Measurements from ENCODE around the gene GALK1. TPM values are rescaled to one million over a fixed set of nuclear protein-coding genes. Genes with fewer than 3 reads are reported as not detected.
"Not testable (repeated sequence)": the region's sequence is repeated elsewhere in the genome, so short reads cannot be mapped to it uniquely, and the experiment has no call there.

GALK1 gene
- total RNA-seq, 1 donor from 2014 or later: 23.3 TPM

DNA sequence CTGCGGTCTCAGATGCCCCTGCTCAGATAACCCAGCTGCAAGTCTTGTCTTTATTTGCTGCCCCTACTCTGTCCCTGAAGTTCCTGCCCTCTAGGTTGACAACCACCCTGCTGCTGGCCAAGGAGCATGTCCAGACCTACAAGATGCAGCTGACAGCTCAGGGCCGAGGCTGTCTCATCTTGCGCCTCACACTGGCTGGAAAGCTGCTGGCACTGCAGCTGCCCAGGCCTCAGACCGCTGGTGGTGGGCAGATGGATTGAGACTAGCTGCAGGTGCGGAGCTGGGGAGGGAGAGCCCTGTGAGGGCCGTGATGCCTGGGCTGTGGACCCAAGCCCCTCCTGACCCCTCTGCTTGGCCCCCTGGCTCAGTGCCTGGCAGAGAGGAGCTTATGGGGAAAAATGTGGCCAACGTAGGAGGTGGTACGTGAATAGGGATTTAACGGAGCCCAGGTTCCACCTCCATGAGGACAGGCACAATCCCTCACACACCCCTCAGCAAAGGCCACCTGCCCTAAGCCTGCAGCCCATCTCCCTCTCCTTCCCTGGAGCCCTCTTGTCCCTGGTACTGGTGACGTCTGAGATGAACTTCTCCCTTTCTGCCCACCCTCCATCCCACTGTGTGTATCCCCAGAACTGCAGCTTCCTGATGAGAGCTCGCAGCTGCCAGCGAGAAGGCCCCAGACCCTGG, 8.3 kb upstream of the GALK1 start:
- intact Hi-C loops (cut with DNase I): loop anchor here (5.0 to 10.0 kb wide), 2 partner anchors 54 to 122 kb away; partner anchors contain the start of gene TRIM65
- no peak for ATAC-seq (ENCODE audit: poor library complexity)

GRCh38 chr17:75771334-75772281, 6.6 kb upstream of the GALK1 start:
- intact Hi-C loops (cut with DNase I): loop anchor here (5.0 to 10.0 kb wide), 2 partner anchors 56 to 123 kb away; partner anchors contain the start of gene TRIM65
- no peak for DNase-seq

More for the DNA sequence above, 8.3 kb upstream of the GALK1 start:
- no peak for DNase-seq

DNA sequence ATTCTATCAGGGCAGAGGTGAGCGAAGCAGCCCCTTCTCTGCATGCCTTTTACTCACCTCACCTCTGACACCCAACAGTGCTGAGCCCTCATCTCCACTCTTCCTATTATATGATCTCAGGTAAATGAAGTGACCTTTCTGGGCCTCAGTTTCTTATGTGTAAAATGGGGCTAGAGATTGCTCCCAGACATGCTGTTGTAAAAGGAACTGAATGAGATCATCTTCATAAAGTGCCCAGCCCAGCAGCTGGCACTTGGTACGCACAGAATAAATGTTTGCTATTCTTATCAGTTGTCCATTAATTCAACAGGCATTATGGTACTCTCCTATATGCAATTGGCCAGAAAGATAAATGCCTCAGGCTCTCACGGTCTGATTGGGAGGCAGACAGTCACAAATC, 4.5 kb upstream of the GALK1 start:
- intact Hi-C loops (cut with DNase I): no loop called here
- ATAC-seq (ENCODE audit: poor library complexity) (no peak), DNase-seq (no peak)

More at GRCh38 chr17:75771334-75772281, 6.6 kb upstream of the GALK1 start:
- no peak for ATAC-seq (ENCODE audit: poor library complexity)

- DNase-seq (no peak), ATAC-seq (ENCODE audit: poor library complexity) (no peak)
- intact Hi-C loops (cut with DNase I): no loop called here
These were observed 2.9 kb upstream of the GALK1 start for GRCh38 chr17:75767881-75768280.

DNA sequence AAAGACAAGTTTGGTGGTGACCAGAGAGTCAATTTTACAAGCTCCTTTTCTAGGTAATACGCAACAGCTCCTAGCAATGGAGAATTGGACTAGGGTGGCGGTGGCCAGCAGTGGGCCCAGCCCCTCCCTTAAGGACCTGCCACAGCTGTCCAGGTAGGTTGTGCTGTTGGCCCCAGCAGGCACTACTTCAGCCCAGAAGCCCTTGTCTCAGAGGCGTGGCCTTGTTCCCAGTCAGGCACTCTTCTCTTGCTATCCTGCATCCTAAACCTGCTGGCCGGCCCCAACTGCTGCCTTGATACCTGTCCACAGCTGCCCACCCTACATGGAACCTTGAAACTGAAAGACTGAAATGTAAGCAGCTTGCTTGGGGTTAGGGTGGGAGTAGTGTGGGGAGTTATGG, 989 bp upstream of the GALK1 start:
- intact Hi-C loops (cut with DNase I): no loop called here
- ATAC-seq (ENCODE audit: poor library complexity) (no peak), DNase-seq (no peak)

DNA sequence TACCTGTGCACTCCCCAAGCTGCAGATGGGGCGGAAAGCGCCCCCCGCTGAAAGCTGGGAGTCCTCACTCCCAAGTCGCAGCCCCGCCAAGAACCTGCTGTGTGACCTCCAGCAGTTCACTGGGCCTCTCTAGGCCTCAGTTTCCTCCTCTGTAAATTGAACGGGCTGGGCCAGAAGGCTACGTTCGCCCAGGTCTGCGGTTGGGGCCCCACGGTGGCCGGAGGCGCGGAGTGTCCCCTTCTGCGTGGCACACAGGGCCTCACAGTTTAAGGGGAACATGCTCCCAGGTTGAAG, 628 bp downstream of the GALK1 start:
- DNase-seq (no peak), ATAC-seq (ENCODE audit: poor library complexity) (no peak)
- intact Hi-C loops (cut with DNase I): no loop called here

- intact Hi-C loops (cut with DNase I): no loop called here
- DNase-seq (no peak), ATAC-seq (ENCODE audit: poor library complexity) (no peak)
These were observed 1.2 kb downstream of the GALK1 start for GRCh38 chr17:75763613-75764416.

DNA sequence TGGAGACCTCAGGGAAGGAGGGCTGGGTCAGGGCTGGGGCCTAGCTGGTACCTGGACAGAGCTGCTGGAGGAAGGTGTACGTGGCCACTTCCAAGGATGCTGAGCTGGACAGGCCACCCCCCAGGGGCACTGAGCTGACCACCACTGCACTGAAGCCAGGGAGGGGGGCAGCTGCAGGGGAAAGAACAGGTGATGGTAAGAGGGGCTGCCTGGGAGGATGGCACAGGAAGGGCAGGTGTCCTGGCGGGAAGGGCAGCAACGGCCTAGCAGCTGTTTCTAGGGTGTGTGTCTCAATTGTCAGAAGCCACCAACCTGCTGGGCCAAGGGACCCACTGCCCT, 1.8 kb downstream of the GALK1 start:
- intact Hi-C loops (cut with DNase I): no loop called here

GRCh38 chr17:75762513-75763268, 2.3 kb downstream of the GALK1 start:
- intact Hi-C loops (cut with DNase I): no loop called here
- no peak for DNase-seq
- no peak for ATAC-seq (ENCODE audit: poor library complexity)

More for the DNA sequence above, 1.8 kb downstream of the GALK1 start:
- no peak for DNase-seq
- ATAC-seq (ENCODE audit: poor library complexity): no peak

DNA sequence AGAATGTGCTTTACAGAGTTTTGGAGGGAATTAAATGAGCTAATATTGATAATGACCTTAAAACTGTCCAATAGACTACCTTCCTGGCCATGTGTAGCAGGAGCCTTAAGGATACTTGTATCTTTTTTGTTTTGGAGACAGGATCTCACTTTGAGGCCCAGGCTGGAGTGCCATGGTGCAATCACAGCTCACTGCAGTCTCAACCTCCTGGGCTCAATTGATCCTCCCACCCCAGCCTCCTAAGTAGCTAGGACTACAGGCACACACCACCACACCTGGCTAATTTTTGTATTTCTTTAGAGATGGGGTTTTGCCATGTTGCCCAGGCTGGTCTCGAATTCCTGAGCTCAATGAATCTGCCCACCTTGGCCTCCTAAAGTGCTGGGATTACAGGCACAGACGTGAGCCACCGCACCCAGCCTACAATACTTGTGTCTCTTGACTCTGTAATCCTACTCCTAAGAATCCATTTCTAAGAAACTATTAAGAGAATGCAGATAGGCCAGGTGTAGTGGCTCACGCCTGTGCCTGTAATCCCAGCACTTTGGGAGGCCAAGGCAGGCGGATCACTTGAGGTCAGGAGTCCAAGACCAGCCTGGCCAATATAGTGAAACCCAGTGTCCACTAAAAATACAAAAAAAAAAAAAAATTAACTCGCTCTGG, 4.9 kb downstream of the GALK1 start:
- intact Hi-C loops (cut with DNase I); ATAC-seq (ENCODE audit: poor library complexity); DNase-seq: not testable (repeated sequence)

- no peak for DNase-seq
- intact Hi-C loops (cut with DNase I): no loop called here
- peak; percentile 13 for ATAC-seq (ENCODE audit: poor library complexity)
These were observed 5.5 kb downstream of the GALK1 start for GRCh38 chr17:75759457-75759856.

DNA sequence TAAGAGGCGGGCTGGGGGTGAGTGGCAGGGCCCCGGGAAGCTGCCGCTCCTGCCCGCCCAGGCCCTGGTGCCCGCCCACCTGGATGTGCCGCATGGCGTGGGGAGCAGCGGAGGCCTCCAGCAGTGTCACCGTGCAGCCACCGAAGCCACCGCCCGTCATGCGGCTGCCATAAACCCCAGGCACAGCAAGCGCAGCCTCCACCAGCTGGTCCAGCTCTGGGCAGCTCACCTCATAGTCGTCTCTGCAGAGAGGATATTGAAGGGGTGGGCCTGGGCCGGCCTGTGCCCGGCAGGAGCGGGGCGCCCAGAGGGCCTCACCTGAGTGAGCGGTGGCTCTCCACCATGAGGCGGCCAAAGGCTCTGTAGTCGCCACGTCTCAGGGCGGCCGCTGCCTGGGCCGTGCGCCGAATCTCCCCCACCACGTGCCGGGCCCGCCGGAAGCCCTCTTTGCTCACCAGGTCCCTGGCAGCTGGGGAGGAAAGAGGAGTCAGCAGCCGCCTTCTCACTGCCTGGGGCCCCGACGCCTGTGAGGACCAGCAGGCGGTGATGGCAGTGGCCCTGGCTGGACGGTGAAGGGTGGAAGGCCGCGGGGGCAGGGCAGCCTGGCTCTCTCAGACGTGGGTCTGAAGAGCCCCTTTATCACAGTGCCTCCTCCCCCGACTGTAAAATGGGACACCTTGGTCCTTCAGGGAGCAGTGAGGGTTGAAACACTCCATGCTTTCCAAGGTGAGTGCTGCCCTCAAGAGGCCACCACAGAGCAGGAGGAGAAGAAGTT, 6.7 kb downstream of the GALK1 start:
- intact Hi-C loops (cut with DNase I): no loop called here
- no peak for ATAC-seq (ENCODE audit: poor library complexity)
- no peak for DNase-seq

DNA sequence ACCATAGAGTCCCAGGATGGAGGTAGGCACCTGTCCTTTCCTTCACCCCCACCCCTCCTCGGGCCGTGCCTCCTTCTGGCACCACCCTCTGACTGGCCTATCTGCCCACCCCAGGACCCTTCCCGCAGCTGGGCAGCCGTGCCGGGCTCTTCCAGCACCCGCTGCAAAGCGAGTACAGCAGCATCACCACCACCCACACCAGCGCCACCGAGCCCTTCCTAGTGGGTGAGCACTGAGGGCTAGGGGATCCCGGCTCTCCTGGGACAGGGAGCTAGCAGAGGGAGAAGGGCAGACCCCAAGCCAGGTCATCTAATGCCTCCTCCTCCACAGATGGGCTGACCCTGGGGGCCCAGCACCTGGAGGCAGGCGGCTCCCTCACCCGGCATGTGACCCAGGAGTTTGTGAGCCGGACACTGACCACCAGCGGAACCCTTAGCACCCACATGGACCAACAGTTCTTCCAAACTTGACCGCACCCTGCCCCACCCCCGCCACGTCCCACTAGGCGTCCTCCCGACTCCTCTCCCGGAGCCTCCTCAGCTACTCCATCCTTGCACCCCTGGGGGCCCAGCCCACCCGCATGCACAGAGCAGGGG, 7.8 kb downstream of the GALK1 start:
- intact Hi-C loops (cut with DNase I): no loop called here
- ATAC-seq (ENCODE audit: poor library complexity) (no peak), DNase-seq (no peak)

DNA sequence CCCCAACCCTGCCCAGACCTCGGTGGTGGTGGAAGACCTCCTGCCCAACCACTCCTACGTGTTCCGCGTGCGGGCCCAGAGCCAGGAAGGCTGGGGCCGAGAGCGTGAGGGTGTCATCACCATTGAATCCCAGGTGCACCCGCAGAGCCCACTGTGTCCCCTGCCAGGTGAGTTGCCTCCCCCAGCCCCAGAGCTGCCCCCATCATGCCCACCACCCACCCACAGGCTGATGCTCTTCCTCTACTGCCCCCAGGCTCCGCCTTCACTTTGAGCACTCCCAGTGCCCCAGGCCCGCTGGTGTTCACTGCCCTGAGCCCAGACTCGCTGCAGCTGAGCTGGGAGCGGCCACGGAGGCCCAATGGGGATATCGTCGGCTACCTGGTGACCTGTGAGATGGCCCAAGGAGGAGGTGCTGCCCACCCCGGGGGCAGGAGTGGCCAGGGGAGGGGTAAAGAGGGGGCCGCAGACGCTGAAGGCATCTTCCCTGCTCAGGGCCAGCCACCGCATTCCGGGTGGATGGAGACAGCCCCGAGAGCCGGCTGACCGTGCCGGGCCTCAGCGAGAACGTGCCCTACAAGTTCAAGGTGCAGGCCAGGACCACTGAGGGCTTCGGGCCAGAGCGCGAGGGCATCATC, 8.4 kb downstream of the GALK1 start:
- intact Hi-C loops (cut with DNase I): no loop called here
- ATAC-seq (ENCODE audit: poor library complexity) (no peak), DNase-seq (no peak)

DNA sequence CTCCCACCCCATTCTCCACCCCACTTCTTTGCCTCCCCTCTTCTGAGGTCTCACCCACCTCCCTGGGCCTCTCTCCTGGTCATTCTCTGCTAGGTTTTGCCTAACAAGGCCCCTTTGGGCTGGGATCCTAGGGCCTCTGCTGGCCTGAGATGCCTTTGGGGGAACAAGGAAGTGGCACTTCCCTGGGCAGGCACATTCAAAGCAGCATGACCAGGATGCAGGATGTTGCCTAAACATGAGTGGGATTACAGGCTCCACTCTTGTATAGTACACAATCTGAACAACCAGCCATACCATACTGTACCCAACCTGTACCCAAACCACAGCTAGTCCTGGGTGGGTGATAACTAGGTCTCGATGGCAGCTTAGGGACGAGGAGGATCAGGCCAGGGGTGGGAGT, 9.0 kb downstream of the GALK1 start:
- no peak for DNase-seq
- no peak for ATAC-seq (ENCODE audit: poor library complexity)
- intact Hi-C loops (cut with DNase I): no loop called here

- ATAC-seq (ENCODE audit: poor library complexity) (no peak), DNase-seq (peak; percentile 41)
- intact Hi-C loops (cut with DNase I): no loop called here
These were observed 9.6 kb downstream of the GALK1 start for GRCh38 chr17:75755205-75755901.
